NCI-H2227 treated with DMSO at 0.1 percent for 48 hours (cell line): Measurements from ENCODE around the gene TMEM33.

Experiments used
- DNase-seq: peaks from one replicate; lab custom pipeline; 2025; lab: John Stamatoyannopoulos, UW

Gene TMEM33

DNA sequence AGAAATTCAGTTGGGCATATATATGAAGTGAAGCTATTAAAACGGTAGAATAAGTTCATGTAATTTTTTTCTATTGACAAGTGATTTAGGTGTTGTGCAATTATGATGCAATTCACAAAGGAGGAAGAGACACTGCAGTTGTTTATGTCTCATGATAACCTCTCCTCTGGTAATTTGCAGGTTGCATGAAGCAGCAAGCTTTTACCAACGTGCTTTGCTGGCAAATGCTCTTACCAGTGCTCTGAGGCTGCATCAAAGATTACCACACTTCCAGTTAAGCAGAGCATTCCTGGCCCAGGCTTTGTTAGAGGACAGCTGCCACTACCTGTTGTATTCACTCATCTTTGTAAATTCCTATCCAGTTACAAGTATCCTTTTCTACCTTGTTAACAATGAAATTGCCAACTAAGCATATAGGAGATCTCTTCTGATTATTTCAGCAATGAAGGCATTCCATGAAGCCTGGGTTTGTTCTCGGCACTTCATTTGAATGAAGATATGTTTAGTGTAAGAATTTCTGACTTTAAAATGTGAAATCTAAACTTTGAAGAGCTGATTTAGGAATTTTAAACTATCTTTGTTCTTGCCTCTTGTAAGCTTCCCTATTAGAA lies 3.9 kb downstream of the TMEM33 start:
- DNase-seq: no peak

DNA sequence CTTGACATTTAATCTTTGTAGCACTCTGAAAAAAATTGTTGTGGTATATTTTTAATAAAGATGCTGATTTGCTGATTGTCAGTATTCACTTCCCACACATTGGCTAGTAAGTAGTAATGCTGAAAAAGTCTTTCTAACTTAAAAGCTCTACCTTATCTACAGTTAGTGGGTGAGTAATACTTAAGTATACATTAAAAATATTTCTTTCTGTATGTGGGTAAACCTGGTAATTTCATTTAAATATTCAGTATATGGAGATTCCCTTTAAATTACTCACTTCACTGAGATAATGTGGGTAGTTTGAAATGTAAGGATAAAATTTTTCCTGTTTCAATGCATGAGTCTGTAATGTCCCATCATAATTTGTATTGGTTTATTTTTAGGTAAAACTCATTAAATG lies 5.6 kb downstream of the TMEM33 start:
- DNase-seq: no peak

DNA sequence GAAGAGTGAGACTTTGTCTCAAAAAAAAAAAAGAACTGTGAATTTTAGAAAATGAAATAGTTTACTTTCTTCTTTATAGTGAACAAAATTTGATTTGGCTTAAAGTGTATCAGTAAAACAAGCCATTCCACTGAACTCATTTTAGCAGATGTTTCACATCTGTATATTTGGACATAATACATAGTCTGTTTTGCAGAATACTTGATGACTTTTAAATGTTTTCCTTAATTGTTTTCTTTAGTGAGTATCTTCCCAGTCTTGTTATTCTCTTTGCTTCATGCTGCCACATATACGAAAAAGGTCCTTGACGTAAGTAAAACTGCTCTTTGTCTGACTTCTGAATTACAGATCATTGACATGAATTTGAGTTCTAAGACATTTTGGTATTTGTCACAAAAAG lies 8.3 kb downstream of the TMEM33 start:
- no peak for DNase-seq

DNA sequence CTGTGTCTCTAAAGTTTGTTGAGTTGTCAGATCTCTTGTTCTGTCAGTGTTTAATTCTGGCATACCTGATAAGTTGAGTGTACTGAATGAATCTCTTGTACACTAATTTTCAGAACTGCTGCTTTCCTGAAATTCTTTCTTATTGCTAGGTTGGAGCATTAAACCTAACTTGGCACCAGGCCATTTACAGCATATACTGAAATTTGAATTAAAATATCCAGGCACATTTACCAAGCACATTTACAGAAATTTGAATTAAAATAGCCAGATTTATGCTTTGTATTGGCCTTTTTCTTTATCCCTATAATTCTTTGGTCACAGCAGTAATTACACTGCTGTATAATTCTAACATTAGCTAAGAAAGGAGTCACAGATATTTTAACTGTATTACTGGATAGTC lies 8.9 kb downstream of the TMEM33 start:
- DNase-seq: no peak

- no peak for DNase-seq
Observed at GRCh38 chr4:41949531-41949930, 14.3 kb downstream of the TMEM33 start.

DNA sequence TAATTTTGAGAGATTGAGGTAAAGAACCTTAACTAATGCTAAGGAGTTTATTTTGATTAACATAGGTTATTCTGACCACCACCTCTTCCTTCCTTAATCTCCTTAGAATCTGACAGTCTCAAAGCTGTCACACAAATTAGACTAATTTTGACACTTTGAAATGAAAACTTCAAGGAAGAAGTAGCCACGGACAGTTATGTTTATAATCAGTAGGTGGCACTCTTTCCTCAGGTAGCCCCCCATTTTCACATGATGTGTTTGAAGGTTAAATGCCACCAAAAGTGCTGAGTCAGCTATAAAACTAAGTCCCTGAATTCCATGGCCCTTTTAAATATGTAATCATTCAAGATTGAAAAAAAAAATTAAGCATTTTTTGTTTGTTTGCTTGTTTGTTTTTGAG lies 22.4 kb downstream of the TMEM33 start:
- no peak for DNase-seq

- no peak for DNase-seq
Observed at GRCh38 chr4:41963105-41963504, 27.9 kb downstream of the TMEM33 start.

DNA sequence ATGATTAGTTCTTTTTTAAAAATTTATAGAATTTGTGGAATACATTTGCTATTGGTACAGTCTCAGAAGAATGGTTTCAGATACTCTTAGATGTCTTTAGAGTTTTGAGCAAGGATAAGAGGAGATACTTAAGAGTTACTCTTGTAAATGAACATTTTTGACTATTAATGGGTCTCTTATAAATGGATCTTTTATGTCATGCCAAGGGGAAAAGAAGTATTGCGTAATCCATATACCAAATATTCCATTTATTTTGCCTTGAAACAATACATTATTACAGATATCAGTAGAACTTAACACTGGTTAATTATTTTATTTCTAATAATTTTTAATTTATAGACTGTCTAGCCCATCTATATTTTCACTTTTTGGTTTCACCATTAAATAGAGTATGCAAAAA lies 29.2 kb downstream of the TMEM33 start:
- no peak for DNase-seq

DNA sequence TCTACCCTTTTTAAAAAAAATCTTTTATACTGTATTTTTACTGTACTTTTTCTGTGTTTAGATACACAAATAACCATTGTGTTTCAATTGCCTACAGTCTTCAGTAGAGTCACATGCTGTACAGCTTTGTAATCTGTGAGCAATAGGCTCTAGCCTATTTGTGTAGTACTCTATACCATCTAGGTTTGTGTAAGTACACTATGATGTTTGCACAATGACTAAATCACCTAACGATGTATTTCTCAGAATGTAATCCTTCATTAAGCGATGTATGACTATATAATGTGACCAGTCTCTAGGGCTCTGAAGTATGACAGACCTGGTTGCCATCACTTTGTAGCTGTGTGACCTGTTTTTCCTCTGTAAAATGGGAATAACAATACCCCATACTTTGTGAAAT lies 32.2 kb downstream of the TMEM33 start:
- no peak for DNase-seq

DNA sequence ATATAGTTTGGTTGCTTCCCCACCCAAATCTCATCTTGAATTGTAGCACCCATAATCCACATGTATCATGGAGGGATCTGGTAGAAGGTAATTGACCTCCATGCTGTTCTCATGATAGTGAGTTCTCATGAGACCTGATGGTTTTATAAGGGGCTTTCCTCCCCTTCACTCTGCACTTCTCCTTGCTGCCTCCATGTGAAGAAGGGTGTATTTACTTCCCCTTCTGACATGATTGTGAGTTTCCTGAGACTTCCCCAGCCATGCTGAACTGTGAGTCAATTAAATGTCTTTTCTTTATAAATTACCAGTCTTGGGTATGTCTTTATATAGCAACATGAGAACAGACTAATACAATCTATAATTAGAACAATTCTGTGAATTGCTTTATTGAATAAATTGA lies 34.4 kb downstream of the TMEM33 start:
- no peak for DNase-seq

DNA sequence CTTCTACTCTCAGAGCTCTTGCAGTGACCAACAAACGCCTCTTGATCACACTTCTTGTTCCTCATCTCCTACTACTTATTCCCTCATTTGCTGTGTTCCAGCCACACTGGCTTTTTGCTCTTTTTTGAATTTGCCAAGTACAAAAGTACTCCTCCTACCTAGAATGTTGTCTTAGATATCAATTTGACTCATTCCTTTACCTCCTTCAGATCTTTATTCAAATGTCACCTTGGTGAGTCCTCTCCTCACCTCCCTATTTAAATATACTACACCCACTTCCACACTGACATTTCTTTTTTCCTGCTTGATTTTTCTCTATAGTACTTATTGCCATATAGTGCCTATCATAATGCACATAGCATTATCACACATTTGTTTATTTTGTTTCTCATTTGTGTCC lies 40.1 kb downstream of the TMEM33 start:
- DNase-seq: no peak

GRCh38 chr4:41976775-41977516 lies 41.7 kb downstream of the TMEM33 start:
- no peak for DNase-seq

DNA sequence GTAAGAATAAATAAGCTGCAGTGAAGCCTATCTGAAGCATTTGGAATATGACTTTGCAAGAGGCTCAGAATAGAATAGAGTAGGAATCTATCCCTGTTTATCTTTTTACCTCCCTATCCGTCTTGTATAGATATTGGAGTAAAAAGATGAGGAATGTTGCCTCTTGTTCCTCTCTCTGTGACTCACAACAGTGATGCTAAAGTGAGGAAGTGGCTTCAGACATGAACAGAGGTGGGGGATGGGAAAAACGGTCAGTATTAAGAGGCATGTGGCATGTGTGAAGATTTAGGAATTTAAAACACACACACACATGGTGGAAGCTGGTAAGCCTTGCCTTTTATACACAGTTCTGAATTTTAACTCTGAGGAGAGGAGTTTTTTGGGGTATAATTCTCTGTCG lies 42.5 kb downstream of the TMEM33 start:
- DNase-seq: no peak

DNA sequence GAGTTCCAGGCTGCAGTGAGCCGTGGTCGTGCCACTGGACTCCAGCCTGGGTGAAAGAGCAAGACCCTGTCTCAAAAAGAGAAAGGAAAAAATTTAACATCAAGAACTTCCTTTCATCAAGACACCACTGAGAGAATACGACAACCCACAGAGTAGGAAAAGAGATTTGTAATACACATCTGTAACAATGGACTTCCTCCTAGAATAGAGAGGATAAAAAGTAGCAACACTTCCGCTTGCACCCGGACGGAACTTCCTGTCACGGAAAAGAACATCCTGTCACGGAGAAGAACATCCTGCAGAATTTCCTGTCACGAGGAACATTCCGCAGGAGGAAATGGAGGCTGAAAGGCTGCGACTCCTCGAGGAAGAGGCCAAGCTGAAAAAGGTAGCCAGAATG lies 46.2 kb downstream of the TMEM33 start, which contains the start of gene DCAF4L1:
Gene DCAF4L1, plus strand, starts transcription at position 301 of the 400 bp plus-strand sequence. Its CDS starts 37 bp downstream, at position 338.
- DNase-seq: no peak

GRCh38 chr4:41982716-41983115 lies 47.5 kb downstream of the TMEM33 start:
- no peak for DNase-seq

DNA sequence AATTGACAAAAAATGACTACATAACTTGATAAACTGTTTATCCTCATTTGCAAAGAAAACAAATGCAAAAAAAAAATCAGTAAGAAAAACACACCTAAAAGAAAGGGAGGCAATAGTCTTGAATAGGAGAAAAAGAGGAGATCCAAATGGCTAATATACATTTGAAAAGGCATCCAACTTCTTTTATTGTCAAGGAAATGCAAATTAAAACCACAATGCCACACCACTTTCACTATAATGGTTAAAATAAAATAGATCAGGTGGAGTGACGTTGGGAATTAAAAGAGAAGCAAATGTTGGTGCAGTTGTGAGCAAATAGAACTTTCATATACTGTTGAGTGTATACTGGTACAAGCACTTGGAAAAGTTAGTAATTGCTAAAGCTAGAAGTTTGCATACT lies 49.9 kb downstream of the TMEM33 start:
- no peak for DNase-seq

DNA sequence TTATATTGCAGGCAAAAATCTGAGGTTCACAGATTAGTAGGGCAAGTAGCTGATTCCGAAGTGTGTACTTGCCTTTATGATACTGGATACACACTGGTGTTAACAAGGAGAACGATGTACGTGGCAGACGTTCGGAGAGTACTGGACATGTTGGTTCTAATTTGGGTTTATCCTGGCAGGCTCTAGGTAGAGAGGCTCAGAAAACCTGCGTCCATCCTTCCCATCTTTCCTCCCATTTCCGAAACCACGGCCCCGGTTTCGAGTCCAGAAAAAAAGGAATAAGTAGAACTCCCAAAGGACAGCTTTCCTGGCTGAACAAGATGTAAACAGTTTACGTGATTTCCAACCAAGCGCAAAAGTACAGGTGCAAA lies 54.8 kb downstream of the TMEM33 start:
- DNase-seq: no peak

- peak; percentile 75 for DNase-seq
Observed at GRCh38 chr4:41990365-41991111, 55.3 kb downstream of the TMEM33 start, which contains the start of gene SLC30A9. Gene SLC30A9 (plus strand): TSS chr4:41990530. CDS start chr4:41990652, 122 bp downstream.

DNA sequence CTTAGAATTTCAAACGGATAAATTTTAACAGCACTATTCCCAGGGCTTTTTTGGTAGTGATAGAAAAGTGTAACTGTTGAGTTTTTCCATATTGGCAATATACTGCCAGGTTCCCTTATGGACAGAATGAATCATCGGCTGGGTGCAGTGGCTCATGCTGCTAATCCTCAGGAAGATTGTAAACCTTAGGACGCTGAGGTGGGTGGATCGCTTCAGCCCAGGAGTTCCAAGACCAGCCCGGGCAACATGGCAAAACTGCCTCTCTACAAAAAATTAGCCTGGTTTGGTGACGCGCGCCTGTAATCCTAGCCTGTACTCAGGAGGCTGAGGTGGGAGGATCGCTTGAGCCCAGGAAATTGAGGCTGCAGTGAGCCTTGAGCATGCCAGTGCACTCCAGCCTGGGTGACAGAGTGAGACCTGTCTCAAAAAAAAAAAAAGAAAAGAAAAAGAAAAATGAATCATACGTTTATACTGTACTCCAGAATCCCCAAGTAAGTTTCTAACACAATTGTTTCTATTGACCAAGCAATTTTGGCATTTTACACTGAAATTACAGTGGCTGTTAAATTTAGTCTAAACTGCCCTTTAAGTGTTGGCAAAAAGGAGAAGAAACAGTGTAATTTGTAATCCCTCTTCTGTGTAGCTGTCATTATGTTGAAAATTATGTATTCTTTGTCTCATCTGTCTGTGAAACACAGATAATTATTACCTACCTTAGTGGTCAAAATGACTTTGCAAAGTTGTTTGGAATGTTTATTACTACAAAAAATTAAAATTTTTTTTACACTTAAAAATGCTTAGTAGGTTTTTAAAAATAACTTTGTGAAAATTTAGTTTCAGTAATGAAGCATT lies 56.9 kb downstream of the TMEM33 start:
- no peak for DNase-seq

GRCh38 chr4:41992967-41993857 lies 58.0 kb downstream of the TMEM33 start:
- DNase-seq: no peak

DNA sequence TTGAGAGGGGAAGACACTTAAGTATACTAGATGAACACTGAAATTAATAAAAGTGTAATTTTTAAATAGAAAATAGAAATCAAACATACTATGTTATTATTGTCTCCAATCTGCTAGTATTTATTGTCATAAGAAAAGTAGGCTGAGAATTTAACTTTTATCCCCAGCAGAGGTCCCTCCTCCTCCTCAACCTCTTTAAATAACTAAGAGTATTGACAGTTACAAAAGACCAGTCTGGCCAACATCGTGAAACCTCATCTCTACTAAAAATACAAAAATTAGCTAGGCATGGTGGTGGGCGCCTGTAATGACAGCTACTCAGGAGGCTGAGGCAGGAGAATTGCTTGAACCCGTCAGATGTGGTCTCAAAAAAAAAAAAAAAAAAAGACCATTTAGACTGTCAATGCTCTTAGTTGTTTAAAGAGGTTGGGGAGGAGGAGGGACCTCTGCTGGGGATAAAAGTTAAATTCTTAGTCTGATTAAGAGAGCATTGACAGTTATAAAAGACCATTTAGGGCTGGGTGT lies 59.3 kb downstream of the TMEM33 start:
- no peak for DNase-seq
